OCI-LY3 (cell line): ENCODE results near the gene FANCC.

ENCODE experiments used
- H2AFZ ChIP-seq: fragments of 200-600, 300-600 bp; shearing (Covaris generic); 2 replicates; pipeline ENCODE4 v1.6.0; 2014; ENCODE audit warnings: antibody characterized with exemption, low read depth, low read length
- H3K27ac ChIP-seq: fragments of 200-600, 300-600 bp; sonication (generic); 2 replicates; pipeline ENCODE4 v1.5.1; 2014; ENCODE audit warnings: mild to moderate bottlenecking, low read length, moderate library complexity, mixed read lengths
- H3K27me3 ChIP-seq: fragments of 200-600, 300-600 bp; sonication (generic); 2 replicates; pipeline ENCODE4 v1.6.1; 2014; ENCODE audit warnings: low read depth, low read length, mixed read lengths
- H3K36me3 ChIP-seq: fragments of 200-600, 300-600 bp; sonication (generic); replicated peaks from 2 replicates; pipeline ENCODE3; 2014; ENCODE audit warnings: low read depth, low read length, mixed read lengths
- H3K4me1 ChIP-seq: fragments of 300-600, 200-600 bp; sonication (generic); 2 replicates; pipeline ENCODE4 v1.6.1; 2014; ENCODE audit warnings: low read length, mixed read lengths
- H3K4me2 ChIP-seq: fragments of 200-600, 300-600 bp; sonication (generic); 2 replicates; pipeline ENCODE4 v1.6.1; 2014; ENCODE audit warnings: low read length, mixed read lengths
- H3K4me3 ChIP-seq: fragments of 300-600, 200-600 bp; sonication (generic); 2 replicates; pipeline ENCODE4 v1.5.1; 2014; ENCODE audit warnings: antibody characterized with exemption, mild to moderate bottlenecking, low read length, moderate library complexity
- H3K79me2 ChIP-seq: fragments of 300-600, 200-600 bp; shearing (Covaris generic); 2 replicates; pipeline ENCODE4 v1.6.1; 2014; ENCODE audit warnings: mild to moderate bottlenecking, low read length, mixed read lengths
- H3K9ac ChIP-seq: fragments of 300-600, 200-600 bp; shearing (Covaris generic); 2 replicates; pipeline ENCODE4 v1.6.0; 2014; ENCODE audit warnings: mild to moderate bottlenecking, low read length, moderate library complexity
- H3K9me3 ChIP-seq: fragments of 200-600, 300-600 bp; shearing (Covaris generic); 2 replicates; pipeline ENCODE4 v1.6.1; 2014; ENCODE audit warnings: low read length, mixed read lengths; ENCODE audit not compliant: insufficient read depth
- H4K20me1 ChIP-seq: fragments of 200-600, 300-600 bp; sonication (generic); 2 replicates; pipeline ENCODE4 v1.6.1; 2016; ENCODE audit warnings: low read length, mixed read lengths; ENCODE audit not compliant: insufficient read depth
- CTCF ChIP-seq: fragments of 200-600, 300-600 bp; sonication (generic); IDR thresholded peaks from 2 replicates; pipeline ENCODE4 v1.5.1; 2014; ENCODE audit warnings: antibody characterized with exemption, low read length, low read depth
- EZH2phosphoT487 ChIP-seq: fragments of 200-600 bp; shearing (Covaris generic); IDR thresholded peaks from 2 replicates; pipeline ENCODE4 v1.6.1; 2018; ENCODE audit warnings: antibody characterized with exemption, mixed run types, low read depth

Gene FANCC

GRCh38 chr9:95188459-95188858, 129.1 kb downstream of the FANCC start:
- no peaks in the 10 kb centered on the region for H3K36me3 ChIP-seq
- H3K4me1 ChIP-seq: peaks cover 11% of the 10 kb centered on the region
- no peak overlapping the region for H2AFZ ChIP-seq
- TF ChIP-seq EZH2phosphoT487 (no peak), CTCF (no peak)
- H3K9ac ChIP-seq: no peak overlapping the region
- H4K20me1 ChIP-seq: no peaks in the 10 kb centered on the region
- no peaks in the 10 kb centered on the region for H3K27me3 ChIP-seq
- no peaks in the 10 kb centered on the region for H3K79me2 ChIP-seq
- no peaks in the 10 kb centered on the region for H3K9me3 ChIP-seq
- no peak overlapping the region for H3K27ac ChIP-seq
- no peak overlapping the region for H3K4me2 ChIP-seq
- H3K4me3 ChIP-seq: no peak overlapping the region

- Histone ChIP-seq H4K20me1 (no peaks in the 10 kb centered on the region), H3K4me1 (no peaks in the 10 kb centered on the region), H3K9ac (no peak overlapping the region), H3K36me3 (no peaks in the 10 kb centered on the region), H3K4me3 (no peak overlapping the region), H2AFZ (no peak overlapping the region), H3K4me2 (no peak overlapping the region), H3K9me3 (no peaks in the 10 kb centered on the region), H3K27ac (no peak overlapping the region), H3K27me3 (no peaks in the 10 kb centered on the region), H3K79me2 (no peaks in the 10 kb centered on the region)
- TF ChIP-seq EZH2phosphoT487 (no peak), CTCF (no peak)
These were observed 131.6 kb downstream of the FANCC start for GRCh38 chr9:95185956-95186355.

- Histone ChIP-seq H2AFZ (no peak overlapping the region), H3K36me3 (no peaks in the 10 kb centered on the region), H3K9ac (no peak overlapping the region), H4K20me1 (no peaks in the 10 kb centered on the region), H3K4me1 (no peaks in the 10 kb centered on the region), H3K4me2 (no peak overlapping the region), H3K27me3 (no peaks in the 10 kb centered on the region), H3K27ac (no peak overlapping the region), H3K9me3 (no peaks in the 10 kb centered on the region), H3K4me3 (no peak overlapping the region), H3K79me2 (no peaks in the 10 kb centered on the region)
- TF ChIP-seq CTCF (no peak), EZH2phosphoT487 (no peak)
These were observed 134.5 kb downstream of the FANCC start for GRCh38 chr9:95182854-95183563.

GRCh38 chr9:95181835-95182234, 135.7 kb downstream of the FANCC start:
- no peak overlapping the region for H3K4me2 ChIP-seq
- TF ChIP-seq EZH2phosphoT487 (no peak), CTCF (no peak)
- no peak overlapping the region for H2AFZ ChIP-seq
- H3K27me3 ChIP-seq: no peaks in the 10 kb centered on the region
- no peaks in the 10 kb centered on the region for H3K79me2 ChIP-seq
- no peaks in the 10 kb centered on the region for H3K36me3 ChIP-seq
- H3K4me1 ChIP-seq: no peaks in the 10 kb centered on the region
- no peaks in the 10 kb centered on the region for H4K20me1 ChIP-seq
- H3K4me3 ChIP-seq: no peak overlapping the region
- H3K27ac ChIP-seq: no peak overlapping the region
- no peak overlapping the region for H3K9ac ChIP-seq
- H3K9me3 ChIP-seq: no peaks in the 10 kb centered on the region
